Measurements from ENCODE around the gene LHFPL3.

- no peak for TF ChIP-seq CTCF (IDR thresholded peaks at IDR 0.05)
- no peak for TF ChIP-seq EZH2 (IDR thresholded peaks at IDR 0.05; ENCODE audit: borderline replicate concordance, insufficient read depth, low read depth, low read length, poor library complexity, severe bottlenecking)
These were observed 171.6 kb downstream of the LHFPL3 start for GRCh38 chr7:104499975-104500374.

All from B cell (primary cell).